Activated CD4-positive, alpha-beta T cell treated with anti-CD3 and anti-CD28 coated beads, Interleukin-2, Interleukin-6, amounts not matched to agents 100 ng/mL and 50 ng/mL, durations not matched to agents 16 hours and 8 hours (primary cell): ENCODE measurements around the gene FOXN1.

Source experiments
- DNase-seq: peaks from one replicate; pipeline ENCODE4 v3.0.0-alpha.2; 2020

Gene FOXN1

GRCh38 chr17:28576758-28577465, 70.8 kb downstream of the FOXN1 start, which contains the start of gene ALDOC:
TSS of gene ALDOC (minus strand) at chr17:28576895. CDS start at chr17:28575532, 1,363 bp downstream.
- peak; percentile 98 for DNase-seq

GRCh38 chr17:28577466-28577824, 71.3 kb downstream of the FOXN1 start:
- DNase-seq, result no peak

- no peak for DNase-seq
These were observed 72.4 kb downstream of the FOXN1 start for GRCh38 chr17:28578246-28579195.

DNA sequence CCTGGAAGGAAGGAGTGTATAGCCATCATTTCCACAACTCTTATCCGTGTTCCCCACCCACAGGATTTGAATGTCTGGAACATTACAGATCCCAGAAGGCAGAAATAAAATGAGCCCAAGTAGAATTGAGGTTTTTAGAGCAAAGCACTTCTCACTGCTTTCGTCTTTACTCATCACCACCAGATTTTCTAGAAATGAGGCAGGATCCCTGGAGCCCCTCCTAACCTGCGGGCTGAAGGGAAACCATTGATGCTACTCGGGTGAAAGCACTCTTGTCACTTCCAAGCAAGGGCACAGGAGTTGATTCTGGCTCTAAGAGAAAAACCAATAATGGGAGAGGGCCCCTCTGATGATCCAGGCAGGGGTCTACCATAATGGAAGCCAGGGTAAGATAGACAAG, 73.4 kb downstream of the FOXN1 start:
- peak; percentile 88 for DNase-seq

- no peak for DNase-seq
These were observed 74.8 kb downstream of the FOXN1 start for GRCh38 chr17:28580959-28581358.

- DNase-seq, result no peak
These were observed 76.4 kb downstream of the FOXN1 start for GRCh38 chr17:28582513-28582912.

GRCh38 chr17:28584434-28584833, 78.3 kb downstream of the FOXN1 start:
- no peak for DNase-seq

DNA sequence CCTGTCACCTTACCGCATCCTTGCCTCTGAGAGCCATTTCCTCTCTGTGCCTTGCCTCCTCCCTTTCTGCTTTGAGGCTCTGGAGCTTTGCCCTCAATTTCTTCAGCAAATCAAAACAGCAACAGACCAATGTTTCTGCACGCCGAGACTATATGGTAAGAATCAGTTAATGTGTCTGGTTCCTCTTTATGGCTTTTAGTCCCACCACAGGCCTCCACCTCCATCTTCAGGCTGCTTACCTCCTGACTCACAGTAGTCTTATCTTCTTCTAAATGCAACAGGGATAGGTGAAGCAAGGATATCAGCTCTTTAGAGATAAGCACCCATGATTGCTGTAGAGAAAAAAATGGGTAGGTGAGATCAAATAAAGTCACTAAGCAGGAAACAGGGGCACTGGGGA, 79.7 kb downstream of the FOXN1 start:
- DNase-seq, result no peak
